DOHH2 (cell line): ENCODE measurements around the gene MACROD2.

ENCODE experiments used
- H3F3A ChIP-seq: fragments of 200-600 bp; sonication (generic), shearing (Covaris generic); 2 replicates; pipeline ENCODE4 v1.6.0; 2016; ENCODE audit warnings: antibody characterized with exemption, mild to moderate bottlenecking; ENCODE audit not compliant: control insufficient read depth, insufficient read depth
- H3K27ac ChIP-seq: fragments of 200-600 bp; sonication (generic); 2 replicates; pipeline ENCODE4 v1.5.1; 2014; ENCODE audit warnings: low read depth, mild to moderate bottlenecking, low read length, moderate library complexity
- H3K27me3 ChIP-seq: fragments of 200-600 bp; sonication (generic); 2 replicates; pipeline ENCODE4 v1.6.1; 2014; ENCODE audit warnings: mild to moderate bottlenecking, low read length, mixed read lengths; ENCODE audit not compliant: control insufficient read depth
- H3K36me3 ChIP-seq: fragments of 200-600 bp; sonication (generic); 2 replicates; pipeline ENCODE4 v1.6.1; 2014; ENCODE audit warnings: mild to moderate bottlenecking, low read length, moderate library complexity, mixed read lengths; ENCODE audit not compliant: control insufficient read depth
- H3K4me1 ChIP-seq: fragments of 200-600 bp; sonication (generic); 2 replicates; pipeline ENCODE4 v1.6.1; 2014; ENCODE audit warnings: mild to moderate bottlenecking, low read length, mixed read lengths; ENCODE audit not compliant: control insufficient read depth
- H3K4me2 ChIP-seq: fragments of 200-600 bp; sonication (generic); 2 replicates; pipeline ENCODE4 v1.6.0; 2014; ENCODE audit warnings: mild to moderate bottlenecking, low read length, moderate library complexity
- H3K4me3 ChIP-seq: fragments of 200-600 bp; sonication (generic); 2 replicates; pipeline ENCODE4 v1.5.1; 2014; ENCODE audit warnings: mild to moderate bottlenecking, low read length, mixed read lengths
- H3K79me2 ChIP-seq: fragments of 200-600 bp; sonication (generic); 2 replicates; pipeline ENCODE4 v1.6.1; 2014; ENCODE audit warnings: mild to moderate bottlenecking, low read length, mixed read lengths; ENCODE audit not compliant: control insufficient read depth
- H3K9me2 ChIP-seq: fragments of 200-600 bp; sonication (generic); replicated peaks from 2 replicates; pipeline ENCODE4 v1.6.1; 2014; ENCODE audit warnings: mild to moderate bottlenecking, low read length, mixed read lengths; ENCODE audit not compliant: control insufficient read depth
- H3K9me3 ChIP-seq: fragments of 200-600 bp; sonication (generic); 2 replicates; pipeline ENCODE4 v1.6.1; 2014; ENCODE audit warnings: antibody characterized with exemption, low read length, mixed read lengths; ENCODE audit not compliant: control insufficient read depth, insufficient read depth
- H4K20me1 ChIP-seq: fragments of 200-600 bp; sonication (generic); 2 replicates; pipeline ENCODE4 v1.6.0; 2014; ENCODE audit warnings: low read depth, mild to moderate bottlenecking, antibody characterized with exemption, low read length, moderate library complexity; ENCODE audit not compliant: control insufficient read depth, insufficient read depth
- EZH2phosphoT487 ChIP-seq: fragments of 200-600 bp; sonication (generic); IDR thresholded peaks from 2 replicates; pipeline ENCODE4 v1.6.1; 2017; ENCODE audit warnings: borderline replicate concordance, mild to moderate bottlenecking, antibody characterized with exemption, low read length, moderate library complexity, mixed read lengths
- TF ChIP-seq, protein P1 (sequence below): fragments of 200-600 bp; sonication (generic); IDR thresholded peaks from one replicate; pipeline ENCODE4 v1.5.1; 2014; ENCODE audit warnings: antibody characterized with exemption, mild to moderate bottlenecking, low read depth, low read length; ENCODE audit not compliant: poor library complexity, severe bottlenecking

The MACROD2 gene

DNA sequence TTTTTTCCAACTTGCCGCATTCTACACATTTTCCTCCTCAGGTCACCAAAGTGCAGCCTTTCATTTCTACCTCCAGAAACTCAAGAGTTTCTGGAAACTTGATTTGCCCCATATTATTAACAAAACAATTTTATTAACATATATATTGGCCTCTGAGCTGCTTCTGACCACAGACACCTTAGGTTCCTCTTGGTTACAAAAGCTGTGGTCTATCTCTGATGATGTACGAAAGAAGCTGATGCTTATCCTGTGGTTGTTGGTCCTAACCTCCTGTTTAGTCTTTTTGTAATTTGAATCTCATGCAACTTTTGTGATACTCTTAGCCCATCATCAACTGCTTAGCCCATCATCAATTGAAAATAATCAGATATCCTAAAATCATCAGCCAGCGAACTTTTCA lies 1842.2 kb downstream of the MACROD2 start:
- Histone ChIP-seq H3K27me3 (no peaks in the 10 kb centered on the region), H3K27ac (no peak overlapping the region), H3K4me2 (no peak overlapping the region), H3K9me2 (no peaks in the 10 kb centered on the region), H3K4me1 (no peaks in the 10 kb centered on the region), H4K20me1 (no peaks in the 10 kb centered on the region), H3K4me3 (no peak overlapping the region), H3K36me3 (no peaks in the 10 kb centered on the region), H3F3A (no peaks in the 10 kb centered on the region), H3K9me3 (no peaks in the 10 kb centered on the region), H3K79me2 (no peaks in the 10 kb centered on the region)
- TF ChIP-seq EZH2phosphoT487 = no peak
- TF ChIP-seq, protein P1, sequence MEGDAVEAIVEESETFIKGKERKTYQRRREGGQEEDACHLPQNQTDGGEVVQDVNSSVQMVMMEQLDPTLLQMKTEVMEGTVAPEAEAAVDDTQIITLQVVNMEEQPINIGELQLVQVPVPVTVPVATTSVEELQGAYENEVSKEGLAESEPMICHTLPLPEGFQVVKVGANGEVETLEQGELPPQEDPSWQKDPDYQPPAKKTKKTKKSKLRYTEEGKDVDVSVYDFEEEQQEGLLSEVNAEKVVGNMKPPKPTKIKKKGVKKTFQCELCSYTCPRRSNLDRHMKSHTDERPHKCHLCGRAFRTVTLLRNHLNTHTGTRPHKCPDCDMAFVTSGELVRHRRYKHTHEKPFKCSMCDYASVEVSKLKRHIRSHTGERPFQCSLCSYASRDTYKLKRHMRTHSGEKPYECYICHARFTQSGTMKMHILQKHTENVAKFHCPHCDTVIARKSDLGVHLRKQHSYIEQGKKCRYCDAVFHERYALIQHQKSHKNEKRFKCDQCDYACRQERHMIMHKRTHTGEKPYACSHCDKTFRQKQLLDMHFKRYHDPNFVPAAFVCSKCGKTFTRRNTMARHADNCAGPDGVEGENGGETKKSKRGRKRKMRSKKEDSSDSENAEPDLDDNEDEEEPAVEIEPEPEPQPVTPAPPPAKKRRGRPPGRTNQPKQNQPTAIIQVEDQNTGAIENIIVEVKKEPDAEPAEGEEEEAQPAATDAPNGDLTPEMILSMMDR = no peak

DNA sequence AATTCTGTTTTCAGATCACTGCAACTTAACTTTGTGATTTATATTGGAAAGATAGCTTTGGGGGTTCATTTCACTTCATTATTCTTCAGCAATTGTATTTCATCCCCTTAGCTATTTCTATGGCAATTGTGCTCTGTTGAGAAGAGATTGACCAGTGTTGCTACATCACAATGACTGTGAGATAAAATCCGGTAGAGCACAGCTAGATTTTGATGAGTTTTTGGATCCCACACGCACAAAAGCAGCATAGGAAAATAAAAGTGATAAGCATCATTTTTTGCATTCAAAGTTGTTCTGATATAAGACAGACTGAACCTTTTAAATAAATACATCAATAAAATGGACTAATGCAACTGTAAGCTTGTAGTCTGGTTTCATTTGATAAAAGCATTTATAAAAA lies 1843.2 kb downstream of the MACROD2 start:
- Histone ChIP-seq H3K4me3 (no peak overlapping the region), H3K9me3 (no peaks in the 10 kb centered on the region), H3K27ac (no peak overlapping the region), H4K20me1 (no peaks in the 10 kb centered on the region), H3K9me2 (no peaks in the 10 kb centered on the region), H3K36me3 (no peaks in the 10 kb centered on the region), H3F3A (no peaks in the 10 kb centered on the region), H3K4me2 (no peak overlapping the region), H3K4me1 (no peaks in the 10 kb centered on the region), H3K27me3 (no peaks in the 10 kb centered on the region), H3K79me2 (no peaks in the 10 kb centered on the region)
- TF ChIP-seq EZH2phosphoT487 = no peak
- TF ChIP-seq, protein P1 = no peak

DNA sequence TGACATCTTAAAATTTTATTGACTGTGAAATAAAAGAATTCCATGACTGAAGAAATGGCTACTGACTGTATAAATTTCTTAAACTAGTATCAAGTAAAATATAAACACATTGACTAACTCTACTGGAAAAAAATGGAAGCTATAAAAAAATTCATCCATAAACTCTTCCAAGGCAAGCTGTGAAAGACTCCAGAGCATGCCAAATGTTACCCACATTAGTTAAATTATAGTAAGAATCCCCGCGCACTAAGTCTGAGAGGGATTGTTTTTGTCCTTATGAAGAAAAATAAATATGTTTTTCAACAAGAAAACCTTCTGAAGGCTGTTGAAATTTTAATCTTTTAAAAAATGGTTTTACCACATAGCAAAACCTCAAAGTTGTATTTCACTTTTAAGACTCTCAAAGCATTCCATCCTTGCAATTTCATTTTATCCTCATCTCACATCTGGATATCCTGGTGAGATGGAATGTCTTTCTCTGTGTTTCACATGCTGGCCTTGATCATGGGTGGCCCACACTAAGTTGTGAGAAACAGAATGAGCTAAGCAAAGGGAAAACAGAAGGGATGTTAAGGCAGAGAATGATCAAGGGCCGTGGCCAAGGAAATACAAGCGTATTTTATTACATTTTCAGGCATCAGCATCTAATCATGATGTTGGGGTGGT lies 1845.5 kb downstream of the MACROD2 start:
- Histone ChIP-seq H4K20me1 (no peaks in the 10 kb centered on the region), H3F3A (no peaks in the 10 kb centered on the region), H3K27me3 (no peaks in the 10 kb centered on the region), H3K27ac (no peak overlapping the region), H3K36me3 (no peaks in the 10 kb centered on the region), H3K9me2 (no peaks in the 10 kb centered on the region), H3K4me3 (no peak overlapping the region), H3K4me1 (no peaks in the 10 kb centered on the region), H3K4me2 (no peak overlapping the region), H3K9me3 (no peaks in the 10 kb centered on the region), H3K79me2 (no peaks in the 10 kb centered on the region)
- no peak for TF ChIP-seq EZH2phosphoT487
- TF ChIP-seq, protein P1 = no peak
